Measurements from ENCODE around the gene NTM.

The NTM gene

GRCh38 chr11:131664293-131664692 lies 293.9 kb downstream of the NTM start:
- Histone ChIP-seq H3K4me1 (ENCODE audit: control insufficient read depth, insufficient read depth, low read length) (no peaks in the 10 kb centered on the region), H3K9ac (ENCODE audit: low read length in 2 of 2) (no peak overlapping the region), H3K27me3 (ENCODE audit: control insufficient read depth in 1 of 2, insufficient read depth in 2 of 2, low read length in 2 of 2) (peaks cover 0 to 4% of the 10 kb centered on the region in 2 donors), H3K9me3 (ENCODE audit: control insufficient read depth in 2 of 2, low read length in 2 of 2) (no peaks in the 10 kb centered on the region), H3K27ac (ENCODE audit: low read length) (no peak overlapping the region), H3K36me3 (ENCODE audit: control insufficient read depth in 2 of 2, insufficient read depth in 2 of 2, low read length in 2 of 2) (no peaks in the 10 kb centered on the region), H3K4me3 (ENCODE audit: low read length in 2 of 2) (no peak overlapping the region)

- no peak overlapping the region for H3K9ac ChIP-seq (ENCODE audit: low read length in 2 of 2)
- H3K27ac ChIP-seq (ENCODE audit: low read length), result no peak overlapping the region
These were observed 294.4 kb downstream of the NTM start for GRCh38 chr11:131664816-131665215.

GRCh38 chr11:131665344-131665968 lies 295.0 kb downstream of the NTM start:
- Histone ChIP-seq H3K9me3 (ENCODE audit: control insufficient read depth in 2 of 2, low read length in 2 of 2) (no peaks in the 10 kb centered on the region), H3K27ac (ENCODE audit: low read length) (no peak overlapping the region), H3K4me1 (ENCODE audit: control insufficient read depth, insufficient read depth, low read length) (no peaks in the 10 kb centered on the region), H3K4me3 (ENCODE audit: low read length in 2 of 2) (no peak overlapping the region), H3K9ac (ENCODE audit: low read length in 2 of 2) (no peak overlapping the region), H3K27me3 (ENCODE audit: control insufficient read depth in 1 of 2, insufficient read depth in 2 of 2, low read length in 2 of 2) (peaks cover 0 to 4% of the 10 kb centered on the region in 2 donors), H3K36me3 (ENCODE audit: control insufficient read depth in 2 of 2, insufficient read depth in 2 of 2, low read length in 2 of 2) (no peaks in the 10 kb centered on the region)

More at GRCh38 chr11:131664816-131665215, 294.4 kb downstream of the NTM start:
- peaks cover 0 to 4% of the 10 kb centered on the region in 2 donors for H3K27me3 ChIP-seq (ENCODE audit: control insufficient read depth in 1 of 2, insufficient read depth in 2 of 2, low read length in 2 of 2)
- H3K4me3 ChIP-seq (ENCODE audit: low read length in 2 of 2), result no peak overlapping the region
- H3K4me1 ChIP-seq (ENCODE audit: control insufficient read depth, insufficient read depth, low read length), result no peaks in the 10 kb centered on the region
- no peaks in the 10 kb centered on the region for H3K36me3 ChIP-seq (ENCODE audit: control insufficient read depth in 2 of 2, insufficient read depth in 2 of 2, low read length in 2 of 2)
- no peaks in the 10 kb centered on the region for H3K9me3 ChIP-seq (ENCODE audit: control insufficient read depth in 2 of 2, low read length in 2 of 2)

- no peak overlapping the region for H3K27ac ChIP-seq (ENCODE audit: low read length)
- no peak overlapping the region for H3K4me3 ChIP-seq (ENCODE audit: low read length in 2 of 2)
- H3K9ac ChIP-seq (ENCODE audit: low read length in 2 of 2), result no peak overlapping the region
- H3K9me3 ChIP-seq (ENCODE audit: control insufficient read depth in 2 of 2, low read length in 2 of 2), result no peaks in the 10 kb centered on the region
- H3K4me1 ChIP-seq (ENCODE audit: control insufficient read depth, insufficient read depth, low read length), result no peaks in the 10 kb centered on the region
- peaks cover 0 to 4% of the 10 kb centered on the region in 2 donors for H3K27me3 ChIP-seq (ENCODE audit: control insufficient read depth in 1 of 2, insufficient read depth in 2 of 2, low read length in 2 of 2)
- no peaks in the 10 kb centered on the region for H3K36me3 ChIP-seq (ENCODE audit: control insufficient read depth in 2 of 2, insufficient read depth in 2 of 2, low read length in 2 of 2)
These were observed 295.6 kb downstream of the NTM start for GRCh38 chr11:131666006-131666405.

- Histone ChIP-seq H3K27ac (ENCODE audit: low read length) (no peak overlapping the region), H3K9ac (ENCODE audit: low read length in 2 of 2) (no peak overlapping the region), H3K9me3 (ENCODE audit: control insufficient read depth in 2 of 2, low read length in 2 of 2) (no peaks in the 10 kb centered on the region), H3K27me3 (ENCODE audit: control insufficient read depth in 1 of 2, insufficient read depth in 2 of 2, low read length in 2 of 2) (peaks cover 0 to 4% of the 10 kb centered on the region in 2 donors), H3K36me3 (ENCODE audit: control insufficient read depth in 2 of 2, insufficient read depth in 2 of 2, low read length in 2 of 2) (no peaks in the 10 kb centered on the region), H3K4me1 (ENCODE audit: control insufficient read depth, insufficient read depth, low read length) (no peaks in the 10 kb centered on the region), H3K4me3 (ENCODE audit: low read length in 2 of 2) (no peak overlapping the region)
These were observed 296.2 kb downstream of the NTM start for GRCh38 chr11:131666617-131667016.

- H3K4me3 ChIP-seq (ENCODE audit: low read length in 2 of 2), result no peak overlapping the region
- H3K9me3 ChIP-seq (ENCODE audit: control insufficient read depth in 2 of 2, low read length in 2 of 2), result no peaks in the 10 kb centered on the region
- H3K9ac ChIP-seq (ENCODE audit: low read length in 2 of 2), result no peak overlapping the region
- peaks cover 0 to 4% of the 10 kb centered on the region in 2 donors for H3K27me3 ChIP-seq (ENCODE audit: control insufficient read depth in 1 of 2, insufficient read depth in 2 of 2, low read length in 2 of 2)
- H3K4me1 ChIP-seq (ENCODE audit: control insufficient read depth, insufficient read depth, low read length), result no peaks in the 10 kb centered on the region
- H3K27ac ChIP-seq (ENCODE audit: low read length), result no peak overlapping the region
- H3K36me3 ChIP-seq (ENCODE audit: control insufficient read depth in 2 of 2, insufficient read depth in 2 of 2, low read length in 2 of 2), result no peaks in the 10 kb centered on the region
These were observed 297.2 kb downstream of the NTM start for GRCh38 chr11:131667566-131667965.

- Histone ChIP-seq H3K4me1 (ENCODE audit: control insufficient read depth, insufficient read depth, low read length) (peaks cover under 1% of the 10 kb centered on the region), H3K4me3 (ENCODE audit: low read length in 2 of 2) (no peak overlapping the region), H3K36me3 (ENCODE audit: control insufficient read depth in 2 of 2, insufficient read depth in 2 of 2, low read length in 2 of 2) (no peaks in the 10 kb centered on the region), H3K9me3 (ENCODE audit: control insufficient read depth in 2 of 2, low read length in 2 of 2) (no peaks in the 10 kb centered on the region), H3K9ac (ENCODE audit: low read length in 2 of 2) (no peak overlapping the region), H3K27me3 (ENCODE audit: control insufficient read depth in 1 of 2, insufficient read depth in 2 of 2, low read length in 2 of 2) (peaks cover 0 to 4% of the 10 kb centered on the region in 2 donors), H3K27ac (ENCODE audit: low read length) (no peak overlapping the region)
These were observed 298.3 kb downstream of the NTM start for GRCh38 chr11:131668500-131669400.

- Histone ChIP-seq H3K4me3 (ENCODE audit: low read length in 2 of 2) (no peak overlapping the region), H3K27ac (ENCODE audit: low read length) (no peak overlapping the region), H3K4me1 (ENCODE audit: control insufficient read depth, insufficient read depth, low read length) (peaks cover 2% of the 10 kb centered on the region), H3K27me3 (ENCODE audit: control insufficient read depth in 1 of 2, insufficient read depth in 2 of 2, low read length in 2 of 2) (peaks cover 0 to 7% of the 10 kb centered on the region in 2 donors), H3K36me3 (ENCODE audit: control insufficient read depth in 2 of 2, insufficient read depth in 2 of 2, low read length in 2 of 2) (no peaks in the 10 kb centered on the region), H3K9me3 (ENCODE audit: control insufficient read depth in 2 of 2, low read length in 2 of 2) (no peaks in the 10 kb centered on the region), H3K9ac (ENCODE audit: low read length in 2 of 2) (no peak overlapping the region)
These were observed 299.0 kb downstream of the NTM start for GRCh38 chr11:131669401-131669780.

GRCh38 chr11:131670876-131671275 lies 300.5 kb downstream of the NTM start:
- peaks cover 0 to 7% of the 10 kb centered on the region in 2 donors for H3K27me3 ChIP-seq (ENCODE audit: control insufficient read depth in 1 of 2, insufficient read depth in 2 of 2, low read length in 2 of 2)
- H3K36me3 ChIP-seq (ENCODE audit: control insufficient read depth in 2 of 2, insufficient read depth in 2 of 2, low read length in 2 of 2), result no peaks in the 10 kb centered on the region
- no peak overlapping the region for H3K4me3 ChIP-seq (ENCODE audit: low read length in 2 of 2)
- H3K4me1 ChIP-seq (ENCODE audit: control insufficient read depth, insufficient read depth, low read length), result peaks cover 2% of the 10 kb centered on the region
- no peak overlapping the region for H3K9ac ChIP-seq (ENCODE audit: low read length in 2 of 2)
- no peaks in the 10 kb centered on the region for H3K9me3 ChIP-seq (ENCODE audit: control insufficient read depth in 2 of 2, low read length in 2 of 2)
- H3K27ac ChIP-seq (ENCODE audit: low read length), result no peak overlapping the region

GRCh38 chr11:131671320-131671719 lies 300.9 kb downstream of the NTM start:
- Histone ChIP-seq H3K27me3 (ENCODE audit: control insufficient read depth in 1 of 2, insufficient read depth in 2 of 2, low read length in 2 of 2) (peaks cover 0 to 7% of the 10 kb centered on the region in 2 donors), H3K4me1 (ENCODE audit: control insufficient read depth, insufficient read depth, low read length) (peaks cover 2% of the 10 kb centered on the region), H3K36me3 (ENCODE audit: control insufficient read depth in 2 of 2, insufficient read depth in 2 of 2, low read length in 2 of 2) (no peaks in the 10 kb centered on the region), H3K9ac (ENCODE audit: low read length in 2 of 2) (no peak overlapping the region), H3K9me3 (ENCODE audit: control insufficient read depth in 2 of 2, low read length in 2 of 2) (no peaks in the 10 kb centered on the region), H3K4me3 (ENCODE audit: low read length in 2 of 2) (no peak overlapping the region), H3K27ac (ENCODE audit: low read length) (no peak overlapping the region)

GRCh38 chr11:131671734-131672133 lies 301.3 kb downstream of the NTM start:
- H3K4me3 ChIP-seq (ENCODE audit: low read length in 2 of 2), result no peak overlapping the region
- no peaks in the 10 kb centered on the region for H3K36me3 ChIP-seq (ENCODE audit: control insufficient read depth in 2 of 2, insufficient read depth in 2 of 2, low read length in 2 of 2)
- peaks cover 2% of the 10 kb centered on the region for H3K4me1 ChIP-seq (ENCODE audit: control insufficient read depth, insufficient read depth, low read length)
- peaks cover 0 to 5% of the 10 kb centered on the region in 2 donors for H3K27me3 ChIP-seq (ENCODE audit: control insufficient read depth in 1 of 2, insufficient read depth in 2 of 2, low read length in 2 of 2)
- no peak overlapping the region for H3K9ac ChIP-seq (ENCODE audit: low read length in 2 of 2)
- H3K9me3 ChIP-seq (ENCODE audit: control insufficient read depth in 2 of 2, low read length in 2 of 2), result no peaks in the 10 kb centered on the region
- H3K27ac ChIP-seq (ENCODE audit: low read length), result no peak overlapping the region
